Adrenal gland (tissue), 12 donors: ENCODE results near the gene PARVB. TPM values are rescaled to one million over a fixed set of nuclear protein-coding genes. Genes with fewer than 3 reads are reported as not detected.

Experiments used
- DNase-seq, 7 donors: peaks; one replicate each; pipeline ENCODE4 v3.0.0-alpha.2; 2019 to 2020
- H3K27ac ChIP-seq, 5 donors: fragments of 200-600 bp; sonication (generic) in 4 of 5; 1 replicate in 3 of 5; 2 replicates in 2 of 5; pipeline versions ENCODE4 v1.5.1 to v1.8.0; 2016 to 2020; ENCODE audit warnings: mild to moderate bottlenecking in 1 of 5
- H3K27me3 ChIP-seq: fragments of 200-600 bp; 2 replicates; pipeline ENCODE4 v1.8.0; 2021
- H3K36me3 ChIP-seq, 2 donors: fragments of 200-600 bp; replicated peaks in 1 of 2; 1 replicate in 1 of 2; 2 replicates in 1 of 2; pipeline versions ENCODE4 v1.5.1 to v1.8.0; 2018 to 2022
- H3K4me1 ChIP-seq, 2 donors: fragments of 200-600 bp; replicated peaks in 1 of 2; 1 replicate in 1 of 2; 2 replicates in 1 of 2; pipeline versions ENCODE4 v1.5.1 to v1.8.0; 2018 to 2021
- H3K4me3 ChIP-seq, 4 donors: fragments of 200-600 bp; sonication (generic) in 3 of 4; one replicate each; pipeline ENCODE4 v1.5.1; 2016 to 2018
- H3K9me3 ChIP-seq, 3 donors: fragments of 200-600 bp; sonication (generic) in 1 of 3; replicated peaks in 1 of 3; 1 replicate in 2 of 3; 2 replicates in 1 of 3; pipeline versions ENCODE4 v1.5.1 to v1.8.0; 2016 to 2021
- CTCF ChIP-seq, 6 experiments: fragments of 450-650 bp in 4 of 6; fragments of 200-600 bp in 2 of 6; sonication (generic) in 1 of 6; IDR thresholded peaks; 1 replicate in 5 of 6; 2 replicates in 1 of 6; pipeline versions ENCODE4 v1.5.1 to v1.8.0; 2016 to 2021; ENCODE audit warnings: antibody characterized with exemption in 6 of 6, mild to moderate bottlenecking in 2 of 6, moderate library complexity in 1 of 6
- POLR2A ChIP-seq, 2 donors: fragments of 450-650 bp; IDR thresholded peaks; one replicate each; pipeline ENCODE4 v1.6.1; 2017; ENCODE audit warnings: antibody characterized with exemption in 2 of 2, mild to moderate bottlenecking in 2 of 2, moderate library complexity in 1 of 2
- WGBS, 4 donors: extraction: QIAGEN DNeasy Blood & Tissue Kit in 2 of 4; methylation state at CpG; one replicate each; pipeline versions ENCODE4 v1.1.5 to v1.1.7; 2013 to 2017; 5-methylcytosine and 5-hydroxymethylcytosine counted together
- intact Hi-C, 2 donors: fragments of 100-400 bp; cut with DNase I; formaldehyde crosslinking; loops; one replicate each; pipeline versions ENCODE4 v1.14.1 to v1.15.0; 2022 to 2023
- polyA plus RNA-seq, 3 donors: library from polyadenylated mRNA; stranded (reverse); fragments of 200-250 nt in 2 of 3; fragments of 350-450 nt in 1 of 3; fragmentation: Illumina TruSeq in 1 of 3; extraction: RNeasy Lipid Tissue Mini Kit (QIAGEN cat#74804) in 1 of 3; gene quantifications; one replicate each; pipeline ENCODE4 v1.2.3, GENCODE V29; 2013 to 2014
- total RNA-seq, 9 donors: library from RNA; depleted of rRNA in 4 of 9; stranded (reverse); fragments of >200 nt in 4 of 9; fragments of 120-200 nt in 1 of 9; fragmentation: NEBNext Ultra II Directional in 1 of 9; extraction: Animal tissue kit (Norgen Biotek cat#: 25700) in 1 of 9; gene quantifications; one replicate each; pipeline versions ENCODE4 v1.1.0 to v1.2.4, GENCODE V29; 2013 to 2023
- donor health status: healthy with polysubstance abuse.
- donor health status: Bipolar disorder and iron deficiency.
- donor health status: DM: yes; HTN: yes; CAD: no.
- donor health status: DM: no; HTN: no; CAD: no.
- donor health status: DM: no; HTN: no; CAD: no.
- donor health status: DM: yes; HTN: yes; CAD: no.

Gene PARVB
- total and polyA plus RNA-seq, 12 donors, result 16.9 to 77.6 (median 45.9) TPM

- TF ChIP-seq POLR2A (IDR thresholded peaks at IDR 0.05) (no peak), CTCF (IDR thresholded peaks at IDR 0.05) (no peak)
- intact Hi-C loops, result no loop called here
- Histone ChIP-seq H3K27me3 (no peaks in the 10 kb centered on the region), H3K9me3 (no peaks in the 10 kb centered on the region), H3K4me3 (no peak overlapping the region), H3K4me1 (peaks cover 0 to 7% of the 10 kb centered on the region in 2 donors), H3K27ac (no peak overlapping the region), H3K36me3 (no peaks in the 10 kb centered on the region)
- DNase-seq, result no peak
- 91 to 95% (median 91%) methylated on average over 7 to 18 of the region's 18 CpGs for WGBS, 4 donors
Observed at GRCh38 chr22:44163536-44163935, 139.4 kb downstream of the PARVB start.

GRCh38 chr22:44164031-44164430 lies 139.9 kb downstream of the PARVB start:
- H3K4me1 ChIP-seq, result peaks cover 0 to 7% of the 10 kb centered on the region in 2 donors
- intact Hi-C loops, result no loop called here
- WGBS, 4 donors, result 86 to 90% (median 88%) methylated on average over 6 to 11 of the region's 11 CpGs
- no peaks in the 10 kb centered on the region for H3K36me3 ChIP-seq
- H3K27ac ChIP-seq, result no peak overlapping the region
- DNase-seq, result no peak
- TF ChIP-seq CTCF (IDR thresholded peaks at IDR 0.05), result no peak
- H3K4me3 ChIP-seq, result no peak overlapping the region
- no peaks in the 10 kb centered on the region for H3K27me3 ChIP-seq
- no peaks in the 10 kb centered on the region for H3K9me3 ChIP-seq

- intact Hi-C loops, result no loop called here
- 91 to 100% (median 93%) methylated on average over 1 to 15 of the region's 15 CpGs for WGBS, 4 donors
- Histone ChIP-seq H3K9me3 (no peaks in the 10 kb centered on the region), H3K36me3 (no peaks in the 10 kb centered on the region), H3K4me1 (peaks cover 0 to 4% of the 10 kb centered on the region in 2 donors), H3K27ac (no peak overlapping the region), H3K27me3 (no peaks in the 10 kb centered on the region), H3K4me3 (no peak overlapping the region)
- no peak for DNase-seq
- TF ChIP-seq POLR2A (IDR thresholded peaks at IDR 0.05) (no peak), CTCF (IDR thresholded peaks at IDR 0.05) (no peak)
Observed at GRCh38 chr22:44165286-44165874, 141.3 kb downstream of the PARVB start.

- Histone ChIP-seq H3K9me3 (no peaks in the 10 kb centered on the region), H3K27ac (no peak overlapping the region), H3K4me1 (no peaks in the 10 kb centered on the region), H3K27me3 (no peaks in the 10 kb centered on the region), H3K4me3 (no peak overlapping the region), H3K36me3 (no peaks in the 10 kb centered on the region)
- no peak for DNase-seq
- TF ChIP-seq POLR2A (IDR thresholded peaks at IDR 0.05) (no peak), CTCF (IDR thresholded peaks at IDR 0.05) (no peak)
- 87 to 95% (median 90%) methylated on average over 11 to 20 of the region's 20 CpGs for WGBS, 4 donors
- intact Hi-C loops, result no loop called here
Observed at GRCh38 chr22:44166498-44167276, 142.6 kb downstream of the PARVB start.
